ENCODE measurements around the gene EIF4G2.

DNA sequence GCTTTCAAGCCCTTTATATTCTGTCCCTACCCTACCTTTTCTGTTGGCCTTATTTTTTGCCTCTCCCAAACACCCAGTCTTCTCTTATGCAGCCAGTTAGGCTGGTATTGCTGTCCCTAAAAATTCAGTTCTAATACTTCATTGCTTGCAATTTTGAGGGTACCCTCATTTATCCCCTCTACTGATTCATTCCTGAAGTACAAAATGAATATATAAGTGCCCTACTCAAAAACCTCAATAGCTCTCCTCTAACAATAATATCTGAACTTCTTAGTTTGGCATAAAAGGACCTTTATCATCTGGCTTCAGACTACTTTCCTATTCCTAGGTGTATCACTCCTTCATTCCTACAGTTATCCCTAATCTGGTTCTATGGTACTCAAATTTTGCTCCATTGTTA is 5.2 kb upstream of the EIF4G2 start:
- TF ChIP-seq SIN3A (IDR thresholded peaks at IDR 0.05; ENCODE audit: borderline replicate concordance, insufficient read depth, low read length), result no peak
- no peak for TF ChIP-seq POLR2AphosphoS5 (IDR thresholded peaks at IDR 0.05; ENCODE audit: low read depth, low read length)
- TF ChIP-seq, protein P1, sequence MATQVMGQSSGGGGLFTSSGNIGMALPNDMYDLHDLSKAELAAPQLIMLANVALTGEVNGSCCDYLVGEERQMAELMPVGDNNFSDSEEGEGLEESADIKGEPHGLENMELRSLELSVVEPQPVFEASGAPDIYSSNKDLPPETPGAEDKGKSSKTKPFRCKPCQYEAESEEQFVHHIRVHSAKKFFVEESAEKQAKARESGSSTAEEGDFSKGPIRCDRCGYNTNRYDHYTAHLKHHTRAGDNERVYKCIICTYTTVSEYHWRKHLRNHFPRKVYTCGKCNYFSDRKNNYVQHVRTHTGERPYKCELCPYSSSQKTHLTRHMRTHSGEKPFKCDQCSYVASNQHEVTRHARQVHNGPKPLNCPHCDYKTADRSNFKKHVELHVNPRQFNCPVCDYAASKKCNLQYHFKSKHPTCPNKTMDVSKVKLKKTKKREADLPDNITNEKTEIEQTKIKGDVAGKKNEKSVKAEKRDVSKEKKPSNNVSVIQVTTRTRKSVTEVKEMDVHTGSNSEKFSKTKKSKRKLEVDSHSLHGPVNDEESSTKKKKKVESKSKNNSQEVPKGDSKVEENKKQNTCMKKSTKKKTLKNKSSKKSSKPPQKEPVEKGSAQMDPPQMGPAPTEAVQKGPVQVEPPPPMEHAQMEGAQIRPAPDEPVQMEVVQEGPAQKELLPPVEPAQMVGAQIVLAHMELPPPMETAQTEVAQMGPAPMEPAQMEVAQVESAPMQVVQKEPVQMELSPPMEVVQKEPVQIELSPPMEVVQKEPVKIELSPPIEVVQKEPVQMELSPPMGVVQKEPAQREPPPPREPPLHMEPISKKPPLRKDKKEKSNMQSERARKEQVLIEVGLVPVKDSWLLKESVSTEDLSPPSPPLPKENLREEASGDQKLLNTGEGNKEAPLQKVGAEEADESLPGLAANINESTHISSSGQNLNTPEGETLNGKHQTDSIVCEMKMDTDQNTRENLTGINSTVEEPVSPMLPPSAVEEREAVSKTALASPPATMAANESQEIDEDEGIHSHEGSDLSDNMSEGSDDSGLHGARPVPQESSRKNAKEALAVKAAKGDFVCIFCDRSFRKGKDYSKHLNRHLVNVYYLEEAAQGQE (IDR thresholded peaks at IDR 0.05; ENCODE audit: insufficient read depth in 1 of 2, low read depth in 2 of 2, low read length in 2 of 2), result no peak

Measured in PFSK-1 (cell line).